PFSK-1 (cell line): ENCODE measurements around the gene TICAM1.

Experiments
- POLR2AphosphoS5 ChIP-seq: IDR thresholded peaks from 2 replicates; pipeline ENCODE4 v1.6.1; 2012; ENCODE audit warnings: low read depth, mild to moderate bottlenecking, control low read depth, low read length, moderate library complexity
- TF ChIP-seq, protein P1 (sequence below), 2 experiments: IDR thresholded peaks; 2 replicates each; pipeline versions ENCODE4 v1.6.1 to v1.8.0; 2011 to 2012; ENCODE audit warnings: low read depth in 2 of 2, low read length in 2 of 2, control low read depth in 1 of 2, inconsistent platforms in 1 of 2, mild to moderate bottlenecking in 1 of 2, moderate library complexity in 1 of 2; ENCODE audit not compliant: insufficient read depth in 1 of 2

DNA sequence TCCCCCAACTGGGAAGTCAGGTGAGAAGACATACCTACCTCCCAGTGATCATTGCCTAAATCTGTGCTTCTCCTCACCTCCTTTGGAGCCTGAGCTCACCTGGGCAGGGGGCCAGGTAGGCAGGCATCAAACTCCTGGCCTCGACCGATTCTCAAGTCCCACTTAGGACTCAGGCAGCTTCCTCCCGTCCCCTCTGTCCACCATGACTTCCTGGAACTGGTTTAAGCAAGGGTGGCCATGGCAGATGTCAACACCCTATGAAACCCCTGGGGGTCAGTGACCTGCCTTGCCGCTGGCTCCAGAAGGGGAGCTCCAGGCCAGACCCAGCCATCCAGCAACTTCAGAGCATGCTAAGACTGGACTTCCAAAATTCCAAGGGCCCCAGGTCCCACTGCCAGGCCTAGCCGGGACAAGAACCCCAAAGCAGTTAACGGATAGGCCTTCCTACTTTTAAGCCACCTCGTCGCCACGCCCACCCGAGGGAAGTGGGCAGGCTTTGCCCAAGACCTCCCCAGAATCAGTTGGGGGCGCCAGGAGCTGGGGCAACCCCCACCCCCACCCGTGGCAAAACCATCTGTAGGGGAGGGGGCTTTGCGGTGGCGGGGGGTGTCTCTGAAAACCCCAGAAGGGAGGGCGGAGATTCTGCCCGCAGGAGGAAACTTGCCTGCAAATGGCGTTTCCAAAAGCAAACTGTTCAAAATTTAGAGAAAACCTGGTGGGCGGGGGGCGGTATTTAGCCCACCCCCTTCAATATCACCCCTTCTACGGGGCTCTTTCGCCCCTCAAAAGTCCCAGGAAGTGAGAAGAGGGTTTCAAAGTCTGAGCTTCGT lies 35.3 kb upstream of the TICAM1 start:
- TF ChIP-seq, protein P1, sequence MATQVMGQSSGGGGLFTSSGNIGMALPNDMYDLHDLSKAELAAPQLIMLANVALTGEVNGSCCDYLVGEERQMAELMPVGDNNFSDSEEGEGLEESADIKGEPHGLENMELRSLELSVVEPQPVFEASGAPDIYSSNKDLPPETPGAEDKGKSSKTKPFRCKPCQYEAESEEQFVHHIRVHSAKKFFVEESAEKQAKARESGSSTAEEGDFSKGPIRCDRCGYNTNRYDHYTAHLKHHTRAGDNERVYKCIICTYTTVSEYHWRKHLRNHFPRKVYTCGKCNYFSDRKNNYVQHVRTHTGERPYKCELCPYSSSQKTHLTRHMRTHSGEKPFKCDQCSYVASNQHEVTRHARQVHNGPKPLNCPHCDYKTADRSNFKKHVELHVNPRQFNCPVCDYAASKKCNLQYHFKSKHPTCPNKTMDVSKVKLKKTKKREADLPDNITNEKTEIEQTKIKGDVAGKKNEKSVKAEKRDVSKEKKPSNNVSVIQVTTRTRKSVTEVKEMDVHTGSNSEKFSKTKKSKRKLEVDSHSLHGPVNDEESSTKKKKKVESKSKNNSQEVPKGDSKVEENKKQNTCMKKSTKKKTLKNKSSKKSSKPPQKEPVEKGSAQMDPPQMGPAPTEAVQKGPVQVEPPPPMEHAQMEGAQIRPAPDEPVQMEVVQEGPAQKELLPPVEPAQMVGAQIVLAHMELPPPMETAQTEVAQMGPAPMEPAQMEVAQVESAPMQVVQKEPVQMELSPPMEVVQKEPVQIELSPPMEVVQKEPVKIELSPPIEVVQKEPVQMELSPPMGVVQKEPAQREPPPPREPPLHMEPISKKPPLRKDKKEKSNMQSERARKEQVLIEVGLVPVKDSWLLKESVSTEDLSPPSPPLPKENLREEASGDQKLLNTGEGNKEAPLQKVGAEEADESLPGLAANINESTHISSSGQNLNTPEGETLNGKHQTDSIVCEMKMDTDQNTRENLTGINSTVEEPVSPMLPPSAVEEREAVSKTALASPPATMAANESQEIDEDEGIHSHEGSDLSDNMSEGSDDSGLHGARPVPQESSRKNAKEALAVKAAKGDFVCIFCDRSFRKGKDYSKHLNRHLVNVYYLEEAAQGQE (IDR thresholded peaks at IDR 0.05; ENCODE audit: insufficient read depth in 1 of 2, low read depth in 2 of 2, low read length in 2 of 2): no peak
- no peak for TF ChIP-seq POLR2AphosphoS5
